NOMO-1 treated with DMSO at 0.1 percent for 48 hours (cell line): ENCODE measurements around the gene OR2B6.
"Not testable (repeated sequence)": the region's sequence is repeated elsewhere in the genome, so short reads cannot be mapped to it uniquely, and the experiment has no call there.

Experiments
- DNase-seq: peaks from one replicate; lab custom pipeline; 2025; ENCODE audit not compliant: unreplicated experiment; lab: John Stamatoyannopoulos, UW

The OR2B6 gene

DNA sequence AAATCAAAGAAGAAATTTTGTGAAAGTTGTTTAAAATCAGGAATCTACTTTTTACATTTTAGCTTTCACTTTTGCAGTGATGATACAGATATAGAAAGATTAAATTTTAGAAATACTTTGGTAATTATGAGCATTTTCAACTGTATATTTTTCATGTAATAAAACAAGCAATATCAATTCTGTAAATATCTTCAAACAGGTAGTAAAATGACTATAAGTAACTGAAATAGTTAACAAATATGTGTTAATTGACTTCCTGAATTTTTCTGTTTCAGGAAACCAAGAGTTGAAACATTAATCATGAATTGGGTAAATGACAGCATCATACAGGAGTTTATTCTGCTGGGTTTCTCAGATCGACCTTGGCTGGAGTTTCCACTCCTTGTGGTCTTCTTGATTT is at the start of gene OR2B6:
Gene OR2B6, plus strand, starts transcription at position 301 of the 400 bp plus-strand sequence. Its CDS starts 0 bp downstream, at position 301.
- peak; percentile 65 for DNase-seq

DNA sequence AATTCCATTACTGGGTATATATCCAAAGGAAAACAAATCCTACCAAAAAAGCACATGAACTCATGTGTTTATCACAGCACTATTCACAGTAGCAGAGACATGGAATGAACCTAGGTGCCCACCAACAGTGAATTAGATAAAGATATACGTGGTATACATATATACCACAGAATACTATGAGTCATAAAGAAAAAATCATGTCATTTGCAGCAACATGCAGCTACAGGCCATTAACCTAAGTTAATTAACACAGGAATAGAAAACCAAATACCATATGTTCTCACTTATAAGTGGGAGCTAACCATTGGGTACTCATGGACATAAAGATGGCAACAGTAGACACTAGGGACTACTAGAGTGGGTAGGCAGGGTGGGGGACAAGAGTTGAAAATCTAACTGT is 49.0 kb upstream of the OR2B6 start:
- DNase-seq: no peak

DNA sequence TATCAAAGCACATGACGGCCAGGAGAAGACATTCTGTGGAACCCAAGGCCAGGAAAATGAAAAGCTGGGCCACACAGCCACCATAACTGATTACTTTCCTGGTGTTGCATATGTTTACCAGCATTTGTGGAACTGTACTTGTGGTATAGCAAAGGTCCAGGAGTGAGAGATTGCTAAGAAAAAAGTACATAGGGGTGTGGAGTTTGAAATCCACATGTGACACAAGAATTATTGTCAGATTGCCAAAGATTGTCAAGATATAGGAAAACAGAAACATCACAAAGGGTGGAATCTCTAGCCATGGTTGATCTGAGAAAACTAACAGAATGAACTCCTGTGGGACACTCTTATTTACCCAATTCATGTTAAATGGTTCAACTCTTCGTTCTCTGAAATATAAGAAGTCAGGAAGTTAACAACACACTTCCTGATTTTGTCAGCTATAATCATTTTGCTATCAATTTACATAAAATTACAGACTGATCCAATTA is 45.0 kb upstream of the OR2B6 start, which contains the start of gene OR2B2:
Gene OR2B2, minus strand, starts transcription at position 441 of the 491 bp plus-strand sequence. Its CDS starts 77 bp downstream, at position 364.
- no peak for DNase-seq

- DNase-seq: no peak
Measured at GRCh38 chr6:27922949-27923348, 34.1 kb upstream of the OR2B6 start.

- DNase-seq: no peak
Measured at GRCh38 chr6:27924179-27924578, 32.9 kb upstream of the OR2B6 start.

- not testable (repeated sequence) for DNase-seq
Measured at GRCh38 chr6:27928041-27928440, 29.0 kb upstream of the OR2B6 start.

- DNase-seq: not testable (repeated sequence)
Measured at GRCh38 chr6:27929930-27930329, 27.1 kb upstream of the OR2B6 start.

- DNase-seq: no peak
Measured at GRCh38 chr6:27931209-27931608, 25.8 kb upstream of the OR2B6 start.

GRCh38 chr6:27940766-27941165 is 16.3 kb upstream of the OR2B6 start:
- no peak for DNase-seq

DNA sequence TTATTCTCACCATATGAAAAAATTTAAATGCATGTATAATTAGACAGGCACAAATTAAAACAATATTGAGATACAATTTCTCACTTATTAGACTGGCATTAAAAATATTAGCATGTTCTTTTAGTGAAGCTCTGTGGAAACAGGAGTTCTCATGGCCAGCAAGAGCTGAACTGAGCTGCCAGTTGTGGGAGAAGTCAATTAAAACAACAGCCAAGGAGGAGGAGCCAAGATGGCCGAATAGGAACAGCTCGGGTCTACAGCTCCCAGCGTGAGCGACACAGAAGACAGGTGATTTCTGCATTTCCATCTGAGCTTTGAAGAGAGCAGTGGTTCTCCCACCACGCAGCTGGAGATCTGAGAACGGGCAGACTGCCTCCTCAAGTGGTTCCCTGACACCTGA is 14.0 kb upstream of the OR2B6 start:
- DNase-seq: not testable (repeated sequence)

DNA sequence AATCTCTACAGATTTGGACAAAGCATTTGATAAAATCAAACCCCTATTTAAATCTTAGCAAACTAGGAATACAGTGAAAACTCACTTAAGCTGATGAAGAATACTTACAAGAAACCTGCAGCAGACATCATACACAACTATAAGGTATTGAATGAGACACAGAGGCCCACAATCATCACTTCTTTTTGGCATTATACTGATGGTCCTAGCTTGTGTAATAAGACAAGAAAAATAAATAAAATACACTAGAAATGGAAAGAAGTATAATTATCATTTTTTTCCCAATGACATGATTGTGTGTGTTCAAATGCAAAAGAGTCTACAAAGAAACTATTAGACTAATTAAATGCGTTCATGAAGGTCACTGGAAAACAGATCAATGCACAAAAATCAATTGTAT is 8.8 kb upstream of the OR2B6 start:
- no peak for DNase-seq

DNA sequence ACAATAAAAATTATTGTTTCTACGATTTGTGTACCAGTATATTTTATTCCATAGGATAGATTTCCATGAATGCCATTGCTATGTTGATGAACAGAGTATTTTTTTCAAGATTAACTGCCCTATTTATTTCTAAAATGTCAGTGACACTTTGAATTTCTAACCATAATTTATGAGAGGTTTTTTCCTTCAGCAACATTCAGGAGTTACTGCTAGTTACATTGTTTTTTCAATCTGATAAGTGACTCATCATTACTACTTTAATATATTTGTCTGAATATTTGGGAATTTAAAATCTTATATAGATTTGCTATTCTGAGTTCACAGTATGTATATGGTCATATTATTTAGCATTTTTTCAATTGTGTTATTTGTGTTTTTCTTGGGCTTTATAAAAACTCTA is 6.0 kb upstream of the OR2B6 start:
- DNase-seq: no peak

GRCh38 chr6:27957516-27957915 is 475 bp downstream of the OR2B6 start:
- DNase-seq: no peak

- DNase-seq: no peak
Measured at GRCh38 chr6:27962506-27962905, 5.5 kb downstream of the OR2B6 start.

GRCh38 chr6:27966044-27966443 is 9.0 kb downstream of the OR2B6 start:
- DNase-seq: no peak

- DNase-seq: no peak
Measured at GRCh38 chr6:27966816-27967426, 9.9 kb downstream of the OR2B6 start.

- no peak for DNase-seq
Measured at GRCh38 chr6:27970444-27970843, 13.4 kb downstream of the OR2B6 start.

GRCh38 chr6:27972750-27973149 is 15.7 kb downstream of the OR2B6 start:
- no peak for DNase-seq

DNA sequence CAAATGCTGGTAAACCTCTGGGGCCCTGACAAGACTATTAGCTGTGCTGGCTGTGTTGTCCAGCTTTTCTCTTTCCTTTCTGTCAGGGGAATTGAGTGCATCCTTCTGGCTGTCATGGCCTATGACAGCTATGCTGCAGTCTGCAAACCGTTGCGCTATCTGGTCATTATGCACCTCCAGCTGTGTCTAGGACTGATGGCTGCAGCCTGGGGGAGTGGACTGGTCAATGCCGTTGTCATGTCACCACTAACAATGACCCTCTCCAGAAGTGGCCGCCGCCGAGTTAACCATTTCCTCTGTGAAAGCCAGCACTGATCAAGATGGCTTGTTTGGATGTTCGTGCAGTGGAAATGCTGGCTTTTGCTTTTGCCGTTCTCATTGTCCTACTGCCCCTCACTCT is 20.3 kb downstream of the OR2B6 start:
- no peak for DNase-seq

DNA sequence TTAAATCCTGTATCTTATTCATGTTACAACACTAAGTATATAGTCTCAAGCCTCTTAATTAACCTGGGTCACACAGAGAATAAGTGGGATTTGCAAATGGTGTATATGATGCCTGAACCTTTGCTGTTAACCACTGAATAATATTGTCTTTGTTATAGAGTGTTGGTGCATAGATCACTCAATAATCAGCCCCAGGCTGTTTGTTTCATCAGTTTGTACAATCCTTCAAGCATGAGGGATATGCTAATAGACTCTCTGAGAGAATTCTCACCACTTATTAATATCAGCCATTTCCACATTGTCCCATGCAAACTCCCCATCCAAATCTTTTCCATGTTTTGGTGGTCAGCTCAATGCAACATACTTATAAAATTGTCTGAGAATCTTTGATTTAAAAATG is 21.7 kb downstream of the OR2B6 start:
- no peak for DNase-seq

- no peak for DNase-seq
Measured at GRCh38 chr6:27980111-27980510, 23.1 kb downstream of the OR2B6 start.

- DNase-seq: no peak
Measured at GRCh38 chr6:27986928-27987725, 30.1 kb downstream of the OR2B6 start.
